Caki2 (cell line): Measurements from ENCODE around the gene XYLT1. TPM values are rescaled to one million over a fixed set of nuclear protein-coding genes. Genes with fewer than 3 reads are reported as not detected.

Source experiments
- DNase-seq: peaks from one replicate; pipeline ENCODE4 v3.0.0-alpha.2; 2015; ENCODE audit warnings: low read depth
- in situ Hi-C: cut with HindIII; loops from 2 replicates; pipeline ENCODE4 v1.10.0; 2016; ENCODE audit warnings: low sequenced_read_pairs, low pct_unique_long_range_greater_than_20kb, mixed read lengths
- total RNA-seq: library from RNA; depleted of rRNA; stranded (reverse); fragments of >200 nt; shearing (Covaris generic); gene quantifications from 2 replicates; pipeline ENCODE4 v1.2.3, GENCODE V29; 2014; ENCODE audit warnings: low replicate concordance

Gene XYLT1
- total RNA-seq, 1 experiment from 2014 or later, result 5.8 TPM

GRCh38 chr16:17444658-17445057, 26.1 kb downstream of the XYLT1 start:
- in situ Hi-C loops, result no loop called here
- DNase-seq, result no peak

GRCh38 chr16:17440131-17440530, 30.6 kb downstream of the XYLT1 start:
- no peak for DNase-seq
- in situ Hi-C loops, result no loop called here

GRCh38 chr16:17439580-17439979, 31.2 kb downstream of the XYLT1 start:
- no peak for DNase-seq
- in situ Hi-C loops, result no loop called here

- DNase-seq, result no peak
- in situ Hi-C loops, result no loop called here
Observed at GRCh38 chr16:17437981-17438380, 32.8 kb downstream of the XYLT1 start.

GRCh38 chr16:17437127-17437720, 33.5 kb downstream of the XYLT1 start:
- DNase-seq, result no peak
- in situ Hi-C loops, result no loop called here

- DNase-seq, result no peak
- in situ Hi-C loops, result no loop called here
Observed at GRCh38 chr16:17435318-17435717, 35.4 kb downstream of the XYLT1 start.

GRCh38 chr16:17433577-17434451, 36.9 kb downstream of the XYLT1 start:
- no peak for DNase-seq
- in situ Hi-C loops, result no loop called here

- no peak for DNase-seq
- in situ Hi-C loops, result no loop called here
Observed at GRCh38 chr16:17432901-17433576, 37.7 kb downstream of the XYLT1 start.

GRCh38 chr16:17431968-17432625, 38.7 kb downstream of the XYLT1 start:
- no peak for DNase-seq
- in situ Hi-C loops, result no loop called here

- in situ Hi-C loops, result no loop called here
Observed at GRCh38 chr16:17431012-17431411, 39.7 kb downstream of the XYLT1 start.

GRCh38 chr16:17426451-17426850, 44.3 kb downstream of the XYLT1 start:
- in situ Hi-C loops, result no loop called here
- no peak for DNase-seq

More at GRCh38 chr16:17431012-17431411, 39.7 kb downstream of the XYLT1 start:
- no peak for DNase-seq

GRCh38 chr16:17424771-17425170, 46.0 kb downstream of the XYLT1 start:
- DNase-seq, result no peak
- in situ Hi-C loops, result no loop called here

- no peak for DNase-seq
- in situ Hi-C loops, result no loop called here
Observed at GRCh38 chr16:17423221-17423620, 47.5 kb downstream of the XYLT1 start.

- no peak for DNase-seq
- in situ Hi-C loops, result no loop called here
Observed at GRCh38 chr16:17420816-17421215, 49.9 kb downstream of the XYLT1 start.

GRCh38 chr16:17419266-17419665, 51.5 kb downstream of the XYLT1 start:
- DNase-seq, result no peak
- in situ Hi-C loops, result no loop called here

GRCh38 chr16:17417740-17418139, 53.0 kb downstream of the XYLT1 start:
- in situ Hi-C loops, result no loop called here
- DNase-seq, result no peak

GRCh38 chr16:17416461-17417311, 54.1 kb downstream of the XYLT1 start:
- DNase-seq, result no peak
- in situ Hi-C loops, result no loop called here

- no peak for DNase-seq
- in situ Hi-C loops, result no loop called here
Observed at GRCh38 chr16:17414916-17415315, 55.8 kb downstream of the XYLT1 start.
